Measurements from ENCODE around the gene KLRF2.
"Not testable (repeated sequence)": the region's sequence is repeated elsewhere in the genome, so short reads cannot be mapped to it uniquely, and the experiment has no call there.

The KLRF2 gene, protein sequence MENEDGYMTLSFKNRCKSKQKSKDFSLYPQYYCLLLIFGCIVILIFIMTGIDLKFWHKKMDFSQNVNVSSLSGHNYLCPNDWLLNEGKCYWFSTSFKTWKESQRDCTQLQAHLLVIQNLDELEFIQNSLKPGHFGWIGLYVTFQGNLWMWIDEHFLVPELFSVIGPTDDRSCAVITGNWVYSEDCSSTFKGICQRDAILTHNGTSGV

GRCh38 chr12:9881246-9881645 lies at the start of gene KLRF2:
TSS of gene KLRF2 (plus strand) at chr12:9881489. CDS start at chr12:9881596, 107 bp downstream.
- no peak for DNase-seq

DNA sequence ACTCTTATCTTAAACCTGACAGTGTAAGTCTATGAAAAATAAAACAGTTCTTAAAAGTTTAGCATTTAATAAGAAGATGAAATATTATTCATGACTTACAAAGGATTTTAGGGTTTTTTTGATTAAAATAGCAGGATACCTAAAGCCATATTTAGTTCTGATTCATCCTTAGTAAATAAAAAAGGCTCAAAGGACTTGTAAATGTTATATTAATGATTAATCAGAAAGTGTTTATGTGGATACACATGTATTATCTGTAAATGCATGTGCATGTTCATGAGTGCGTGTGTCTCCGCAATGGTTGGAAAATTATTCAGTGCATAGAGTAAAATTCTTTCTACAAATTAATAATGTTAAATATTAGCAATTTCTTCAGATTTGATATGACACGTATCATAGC lies 49.6 kb upstream of the KLRF2 start:
- DNase-seq = no peak

DNA sequence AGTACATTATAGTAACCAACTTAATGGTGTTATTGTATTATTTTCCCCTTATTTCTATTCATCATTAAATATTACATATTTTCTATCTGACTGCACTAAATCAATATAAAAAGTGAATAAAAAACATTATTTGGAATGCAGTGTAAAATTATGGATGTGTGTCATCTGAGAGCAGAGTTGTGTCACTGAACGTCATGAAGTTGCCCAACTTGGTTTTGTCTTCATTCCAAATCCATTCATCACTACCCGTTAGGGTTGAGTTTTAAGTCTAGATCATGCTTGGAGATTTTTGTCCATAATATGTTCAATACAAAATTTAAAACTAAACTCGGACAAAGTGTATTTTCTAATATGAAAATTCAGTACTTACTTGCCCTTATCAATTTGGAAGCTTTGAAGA lies 37.9 kb upstream of the KLRF2 start:
- no peak for DNase-seq

DNA sequence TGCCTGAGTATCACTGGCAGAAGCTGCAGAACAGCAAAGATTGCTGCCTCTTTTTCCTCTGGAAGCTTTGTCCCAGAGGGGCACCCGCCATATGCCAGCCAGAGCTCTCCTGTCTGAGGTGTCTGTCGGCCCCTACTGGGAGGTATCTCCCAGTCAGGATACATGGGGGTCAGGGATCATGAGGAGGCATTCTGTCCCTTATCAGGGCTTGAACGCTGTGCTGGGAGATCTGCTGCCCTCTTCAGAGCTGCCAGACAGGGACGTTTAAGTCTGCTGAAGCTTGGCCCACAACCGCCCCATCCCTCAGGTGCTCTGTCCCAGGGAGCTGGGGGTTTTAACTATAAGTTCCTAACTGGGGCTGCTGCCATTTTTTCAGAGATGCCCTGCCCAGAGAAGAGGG lies 32.4 kb upstream of the KLRF2 start:
- no peak for DNase-seq

DNA sequence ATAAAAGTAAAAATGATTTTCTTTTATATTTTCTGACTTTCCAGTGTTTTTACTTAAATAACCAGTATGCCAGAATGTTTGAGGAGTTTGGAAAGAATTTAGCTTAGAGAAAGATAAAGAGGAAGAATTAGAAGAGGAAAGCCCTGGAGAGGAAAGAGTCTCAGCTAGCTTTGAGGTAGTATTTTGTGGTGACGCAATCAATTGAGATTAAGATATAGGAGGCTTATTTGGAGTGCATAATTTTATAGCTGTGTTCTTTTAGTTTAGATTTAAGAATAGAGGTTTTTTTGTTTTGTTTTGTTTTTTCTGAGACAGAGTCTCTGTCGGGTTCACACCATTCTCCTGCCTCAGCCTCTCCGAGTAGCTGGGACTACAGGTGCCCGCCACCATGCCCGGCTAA lies 30.2 kb upstream of the KLRF2 start:
- DNase-seq = no peak

DNA sequence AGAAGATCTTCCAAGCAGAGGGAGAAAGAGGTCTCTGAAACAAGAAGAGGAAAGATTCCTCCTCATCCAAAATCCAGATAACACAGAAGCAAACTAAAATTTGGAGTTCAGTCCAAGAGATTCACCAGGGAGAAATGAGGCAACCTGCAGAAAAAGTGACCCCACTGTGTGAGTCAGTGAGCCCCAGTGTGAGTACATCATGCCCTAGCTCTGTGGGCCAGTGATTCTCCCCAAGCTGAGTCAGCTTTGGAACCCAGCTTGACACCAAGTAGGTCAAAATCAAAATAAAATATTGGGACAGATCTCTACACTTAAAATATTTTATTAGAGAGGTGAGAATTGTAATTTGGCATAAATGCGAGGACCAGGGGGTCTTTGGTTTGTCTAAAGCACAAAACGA lies 29.4 kb upstream of the KLRF2 start:
- DNase-seq = no peak

GRCh38 chr12:9856151-9856550 lies 25.1 kb upstream of the KLRF2 start:
- DNase-seq = no peak

GRCh38 chr12:9856894-9857293 lies 24.4 kb upstream of the KLRF2 start:
- no peak for DNase-seq

DNA sequence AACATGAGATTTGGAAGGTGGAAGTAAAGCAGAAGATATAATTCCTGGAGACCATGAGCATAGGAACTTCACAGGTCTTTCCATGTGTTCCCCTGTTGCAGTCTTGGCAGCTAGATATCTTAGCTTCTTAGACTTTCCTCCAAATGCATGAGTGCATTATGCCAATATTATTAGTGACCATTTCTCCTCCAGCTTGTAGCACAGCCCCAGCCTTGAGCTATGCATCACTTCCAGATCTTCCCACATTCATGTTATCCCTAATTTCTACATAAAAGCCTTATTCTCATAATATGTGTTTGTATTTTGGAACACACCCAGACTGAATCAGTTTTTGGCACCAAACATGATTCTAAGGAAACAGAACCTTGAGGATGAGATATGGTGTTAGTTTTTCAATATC lies 23.2 kb upstream of the KLRF2 start:
- no peak for DNase-seq

DNA sequence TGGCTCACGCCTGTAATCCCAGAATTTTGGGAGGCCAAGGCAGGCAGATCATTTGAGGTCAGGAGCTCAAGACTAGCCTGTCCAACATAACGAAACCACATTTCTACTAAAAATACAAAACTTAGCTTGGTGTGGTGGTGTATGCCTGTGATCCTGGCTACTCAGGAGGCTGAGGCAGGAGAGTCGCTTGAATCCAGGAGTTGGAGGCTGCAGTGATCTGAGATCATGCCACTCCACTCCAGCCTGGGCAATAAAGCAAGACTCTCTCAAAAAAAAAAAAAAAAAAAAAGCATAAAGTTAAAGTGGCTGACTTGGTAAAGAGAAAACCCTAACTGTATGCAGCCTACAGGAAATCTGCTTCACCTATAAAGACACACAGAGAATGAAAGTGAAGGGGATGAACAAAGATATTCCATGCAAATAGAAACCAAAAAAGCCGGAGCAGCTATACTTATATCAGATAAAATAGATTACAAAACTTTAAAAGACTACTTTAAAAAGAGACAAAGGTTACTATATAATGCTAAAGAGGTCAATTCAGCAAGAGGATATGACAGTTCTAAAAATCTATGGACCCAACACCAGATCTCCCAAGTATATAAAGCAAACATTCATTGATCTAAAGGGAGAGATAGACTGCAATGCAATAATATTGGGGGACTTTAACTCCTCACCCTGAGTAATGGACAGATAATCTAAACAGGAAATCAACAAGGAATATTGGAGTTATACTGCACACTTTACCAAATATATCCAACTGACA lies 16.2 kb upstream of the KLRF2 start:
- no peak for DNase-seq

- DNase-seq = no peak
Measured at GRCh38 chr12:9866860-9867269, 14.4 kb upstream of the KLRF2 start.

- DNase-seq = no peak
Measured at GRCh38 chr12:9867531-9867930, 13.8 kb upstream of the KLRF2 start.

GRCh38 chr12:9868311-9868801 lies 12.9 kb upstream of the KLRF2 start:
- no peak for DNase-seq

GRCh38 chr12:9868951-9869306 lies 12.4 kb upstream of the KLRF2 start:
- no peak for DNase-seq

DNA sequence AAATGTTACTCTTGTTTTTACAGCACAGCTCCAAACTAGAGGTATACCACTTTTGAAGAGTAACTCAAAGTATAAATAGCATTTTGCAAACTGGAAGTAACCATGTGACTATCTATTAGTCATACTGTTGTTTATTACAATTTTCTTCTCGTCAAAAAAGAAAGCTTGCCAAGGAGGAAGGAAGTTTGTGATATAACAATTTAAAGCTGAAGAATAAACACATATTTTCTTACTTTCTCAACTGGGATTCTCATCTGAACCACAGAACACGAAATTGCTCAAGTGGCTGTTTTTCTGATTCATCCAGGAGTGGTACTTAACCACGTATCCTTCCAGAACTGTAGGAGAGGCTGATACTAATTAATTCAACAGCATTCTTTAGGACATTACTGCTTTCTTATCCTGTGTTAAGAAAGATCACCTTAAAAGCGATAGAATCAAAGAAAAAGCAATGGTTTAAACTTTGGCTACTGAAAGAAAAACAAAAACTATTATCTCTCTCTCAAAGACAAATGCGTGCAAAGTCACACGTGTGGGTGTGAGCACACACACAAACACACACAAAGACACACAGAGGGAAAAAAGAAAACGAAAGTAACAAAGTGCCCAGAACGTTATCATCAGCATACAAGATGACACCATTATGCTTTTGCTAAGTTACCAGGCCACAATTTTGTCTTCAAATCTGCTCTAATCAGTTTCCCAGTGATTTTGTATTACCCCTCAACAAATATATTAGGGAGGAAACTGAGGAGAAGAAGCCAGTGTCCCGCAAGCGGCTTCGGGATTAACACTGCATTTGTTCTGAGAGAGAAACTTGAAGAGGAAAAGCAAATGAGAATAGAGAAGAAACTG lies 11.8 kb upstream of the KLRF2 start, which contains the start of gene CLEC2B:
TSS of gene CLEC2B (minus strand) at position 48 of the 855 bp plus-strand sequence.
- no peak for DNase-seq

DNA sequence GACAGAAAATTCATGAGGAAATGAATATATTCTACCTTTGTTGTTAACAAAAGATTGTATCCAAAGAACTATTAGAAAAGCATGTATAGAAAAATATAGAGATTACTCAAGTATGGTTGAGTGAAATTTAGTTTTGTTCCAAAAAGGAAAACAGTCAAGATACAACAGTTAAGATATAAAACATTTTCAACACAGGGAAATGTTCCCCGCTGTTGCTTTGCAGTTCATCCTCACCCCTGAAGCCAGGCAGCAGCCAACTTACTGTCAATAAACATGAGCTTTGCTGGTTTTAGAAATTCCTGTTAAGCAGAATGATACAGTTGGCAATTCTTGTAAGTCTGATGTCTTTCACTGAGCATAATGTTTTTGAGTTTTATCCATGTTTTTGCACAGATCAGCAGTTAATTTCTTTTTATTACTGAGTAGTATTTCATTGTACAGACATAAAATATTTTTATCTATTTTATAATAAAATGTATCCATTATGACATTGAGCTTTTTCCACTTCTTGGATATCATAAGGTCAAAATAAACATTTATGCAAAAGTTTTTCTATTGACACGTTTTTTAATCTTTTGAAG lies 10.9 kb upstream of the KLRF2 start:
- no peak for DNase-seq

DNA sequence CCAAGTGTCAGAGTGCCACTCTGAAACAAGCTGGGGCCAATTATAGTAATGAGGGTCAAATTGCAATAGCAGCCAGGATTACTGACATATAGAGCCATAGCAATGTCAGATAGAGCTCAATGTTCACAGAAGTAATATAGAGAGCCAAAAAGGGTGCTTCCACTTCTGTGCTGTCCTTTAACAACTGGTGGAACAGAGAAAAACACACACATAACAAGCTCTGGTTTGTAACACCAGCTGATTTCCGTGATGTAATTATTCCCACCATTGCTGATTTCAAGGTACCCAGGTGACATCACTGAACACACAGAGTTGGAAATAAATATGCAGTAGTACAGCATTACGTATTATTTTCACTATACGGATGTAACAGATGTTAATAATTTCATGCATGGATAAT lies 9.1 kb upstream of the KLRF2 start:
- DNase-seq = peak; percentile 8

- DNase-seq = peak; percentile 25
Measured at GRCh38 chr12:9872742-9873141, 8.5 kb upstream of the KLRF2 start.

- not testable (repeated sequence) for DNase-seq
Measured at GRCh38 chr12:9876120-9876519, 5.2 kb upstream of the KLRF2 start.

GRCh38 chr12:9880532-9881078 lies 684 bp upstream of the KLRF2 start:
- no peak for DNase-seq

GRCh38 chr12:9881988-9882387 lies 699 bp downstream of the KLRF2 start:
- DNase-seq = no peak

- peak; percentile 20 for DNase-seq
Measured at GRCh38 chr12:9883175-9883574, 1.9 kb downstream of the KLRF2 start.
